Pancreas (tissue), 10 donors: ENCODE measurements around the gene IL6ST. TPM values are rescaled to one million over a fixed set of nuclear protein-coding genes. Genes with fewer than 3 reads are reported as not detected.

ENCODE experiments used
- ATAC-seq, 4 donors: fragments of 200-7000 bp; cut with Tn5 transposase; one replicate each; pipeline versions ENCODE4 v1.8.0 to v1.9.1; 2020; ENCODE audit warnings: mild to moderate bottlenecking in 4 of 4, moderate library complexity in 4 of 4
- DNase-seq, 6 donors: peaks; one replicate each; pipeline ENCODE4 v3.0.0-alpha.2; 2020
- FAIRE-seq: peaks from 2 replicates; lab custom pipeline; 2012; peaks lifted over from hg19 to GRCh38; lab: Jason Lieb, UNC
- H3K27ac ChIP-seq, 4 donors: fragments of 200-600 bp; sonication (generic); 1 replicate in 3 of 4; 2 replicates in 1 of 4; pipeline versions ENCODE4 v1.5.0 to v1.8.0; 2020
- H3K27me3 ChIP-seq, 4 donors: fragments of 200-600 bp; one replicate each; pipeline ENCODE4 v1.8.0; 2021
- H3K36me3 ChIP-seq, 3 donors: fragments of 200-600 bp; sonication (generic) in 1 of 3; one replicate each; pipeline versions ENCODE4 v1.5.0 to v1.8.0; 2020 to 2021
- H3K4me1 ChIP-seq, 3 donors: fragments of 200-600 bp; one replicate each; pipeline ENCODE4 v1.8.0; 2021
- H3K4me3 ChIP-seq, 4 donors: fragments of 200-600 bp; sonication (generic) in 2 of 4; one replicate each; pipeline versions ENCODE4 v1.5.0 to v1.8.0; 2020 to 2021
- H3K9me3 ChIP-seq, 4 donors: fragments of 200-600 bp; one replicate each; pipeline ENCODE4 v1.8.0; 2021
- CTCF ChIP-seq, 4 donors: fragments of 200-600 bp; sonication (generic) in 3 of 4; IDR thresholded peaks; one replicate each; pipeline versions ENCODE4 v1.5.0 to v1.8.0; 2021; ENCODE audit warnings: antibody characterized with exemption in 4 of 4
- WGBS, 2 donors: extraction: QIAGEN DNeasy Blood & Tissue Kit; methylation state at CpG; one replicate each; pipeline ENCODE4 v1.1.7; 2013; 5-methylcytosine and 5-hydroxymethylcytosine counted together
- intact Hi-C, 3 donors: fragments of 100-400 bp; cut with DNase I; formaldehyde crosslinking; loops; one replicate each; pipeline versions ENCODE4 v1.11.1 to v1.14.2; 2022
- polyA plus RNA-seq, 2 donors: library from polyadenylated mRNA; stranded (reverse); fragments of 200-250 nt; gene quantifications; one replicate each; pipeline ENCODE4 v1.2.3, GENCODE V29; 2013
- total RNA-seq, 6 donors: library from RNA; stranded (reverse); fragmentation: NEBNext Ultra II Directional in 4 of 6; extraction: Animal tissue kit (Norgen Biotek cat#: 25700) in 4 of 6; gene quantifications; one replicate each; pipeline versions ENCODE4 v1.2.1 to v1.2.4, GENCODE V29; 2021 to 2023
- donor health status: healthy with polysubstance abuse.
- donor health status: DM: no; HTN: no; CAD: no; lungs with moderate emphysema.
- donor health status: DM: no; HTN: no; CAD: no.
- donor health status: control.
- donor health status: control.
- donor health status: Bipolar disorder and iron deficiency.
- donor health status: DM: yes; HTN: yes; CAD: no.
- donor health status: DM: no; HTN: no; CAD: no.
- donor health status: DM: no; HTN: no; CAD: no.
- donor health status: DM: yes; HTN: yes; CAD: no.

Gene IL6ST
- total and polyA plus RNA-seq, 8 donors = 14.5 to 165 (median 63.6) TPM

- no peak for TF ChIP-seq CTCF (IDR thresholded peaks at IDR 0.05)
- Histone ChIP-seq H3K36me3 (no peaks in the 10 kb centered on the region), H3K4me3 (no peak overlapping the region), H3K9me3 (no peaks in the 10 kb centered on the region), H3K4me1 (peaks cover 5 to 16% (median 7%) of the 10 kb centered on the region in 3 donors), H3K27ac (peak overlapping the region in 2 of 4 donors; percentile 50 to 57), H3K27me3 (no peaks in the 10 kb centered on the region)
- ATAC-seq = peak in 1 of 4 donors; percentile 7
- intact Hi-C loops = no loop called here
- no peak for DNase-seq
- no peak for FAIRE-seq
Observed at GRCh38 chr5:56029457-56029856, 34.7 kb upstream of the IL6ST start.

- H3K27me3 ChIP-seq = no peaks in the 10 kb centered on the region
- no peak overlapping the region for H3K27ac ChIP-seq
- peaks cover 5 to 16% (median 7%) of the 10 kb centered on the region in 3 donors for H3K4me1 ChIP-seq
- no peak for ATAC-seq
- no peaks in the 10 kb centered on the region for H3K36me3 ChIP-seq
- H3K4me3 ChIP-seq = no peak overlapping the region
- FAIRE-seq = no peak
- TF ChIP-seq CTCF (IDR thresholded peaks at IDR 0.05) = no peak
- no peak for DNase-seq
- intact Hi-C loops = no loop called here
- no peaks in the 10 kb centered on the region for H3K9me3 ChIP-seq
- 95 to 97% methylated on average over 6 of the region's 6 CpGs for WGBS, 2 donors
Observed at GRCh38 chr5:56028708-56029107, 33.9 kb upstream of the IL6ST start.

GRCh38 chr5:56026863-56027300 lies 32.1 kb upstream of the IL6ST start:
- 91% methylated on average over 3 of the region's 3 CpGs for WGBS, 2 donors
- no peaks in the 10 kb centered on the region for H3K36me3 ChIP-seq
- no peak for TF ChIP-seq CTCF (IDR thresholded peaks at IDR 0.05)
- DNase-seq (no peak), ATAC-seq (no peak), FAIRE-seq (no peak)
- H3K4me3 ChIP-seq = no peak overlapping the region
- H3K27ac ChIP-seq = no peak overlapping the region
- H3K4me1 ChIP-seq = peaks cover 5 to 16% (median 7%) of the 10 kb centered on the region in 3 donors
- intact Hi-C loops = no loop called here
- no peaks in the 10 kb centered on the region for H3K27me3 ChIP-seq
- no peaks in the 10 kb centered on the region for H3K9me3 ChIP-seq

- peaks cover 5 to 16% (median 7%) of the 10 kb centered on the region in 3 donors for H3K4me1 ChIP-seq
- peak overlapping the region in 2 of 4 donors; percentile 60 to 68 for H3K27ac ChIP-seq
- TF ChIP-seq CTCF (IDR thresholded peaks at IDR 0.05) = no peak
- 81 to 83% methylated on average over 4 of the region's 4 CpGs for WGBS, 2 donors
- no peaks in the 10 kb centered on the region for H3K9me3 ChIP-seq
- DNase-seq (peak in 2 of 6 donors; percentile 22 to 34), FAIRE-seq (no peak), ATAC-seq (peak; percentile 64 to 91 (median 88))
- no peaks in the 10 kb centered on the region for H3K36me3 ChIP-seq
- intact Hi-C loops = no loop called here
- H3K27me3 ChIP-seq = no peaks in the 10 kb centered on the region
- H3K4me3 ChIP-seq = no peak overlapping the region
Observed at GRCh38 chr5:56025151-56025885, 30.6 kb upstream of the IL6ST start.

- DNase-seq (no peak), ATAC-seq (peak in 1 of 4 donors; percentile 19), FAIRE-seq (no peak)
- Histone ChIP-seq H3K36me3 (no peaks in the 10 kb centered on the region), H3K9me3 (no peaks in the 10 kb centered on the region), H3K27me3 (no peaks in the 10 kb centered on the region), H3K4me3 (no peak overlapping the region), H3K4me1 (peaks cover 5 to 10% (median 7%) of the 10 kb centered on the region in 3 donors), H3K27ac (peak overlapping the region in 2 of 4 donors; percentile 60 to 68)
- intact Hi-C loops = no loop called here
- 82 to 93% methylated on average over 2 of the region's 2 CpGs for WGBS, 2 donors
- TF ChIP-seq CTCF (IDR thresholded peaks at IDR 0.05) = no peak
Observed at GRCh38 chr5:56024810-56025150, 30.0 kb upstream of the IL6ST start.
